ENCODE data around the gene GDPD3.

GDPD3 gene

GRCh38 chr16:30113031-30113710 lies at the start of gene GDPD3:
TSS of gene GDPD3 (minus strand) at chr16:30113537. CDS start at chr16:30113478, 59 bp downstream.
- Histone ChIP-seq H3K4me1 (ENCODE audit: control insufficient read depth in 1 of 2, insufficient read depth in 1 of 2, low read depth in 1 of 2, low read length in 1 of 2) (no peaks in the 10 kb centered on the region), H3K36me3 (peaks cover 98% of the 10 kb centered on the region), H3K4me3 (ENCODE audit: low read depth in 1 of 2, low read length in 1 of 2) (no peak within 1 kb of the TSS), H3K9me3 (no peaks in the 10 kb centered on the region), H3K27me3 (no peaks in the 10 kb centered on the region), H3K27ac (peak within 1 kb of the TSS; percentile 49)
- no peak for TF ChIP-seq CTCF (IDR thresholded peaks at IDR 0.05)

- TF ChIP-seq CTCF (IDR thresholded peaks at IDR 0.05), result no peak
- Histone ChIP-seq H3K4me1 (ENCODE audit: control insufficient read depth in 1 of 2, insufficient read depth in 1 of 2, low read depth in 1 of 2, low read length in 1 of 2) (no peaks in the 10 kb centered on the region), H3K4me3 (ENCODE audit: low read depth in 1 of 2, low read length in 1 of 2) (no peak overlapping the region), H3K27me3 (no peaks in the 10 kb centered on the region), H3K9me3 (no peaks in the 10 kb centered on the region), H3K27ac (no peak overlapping the region), H3K36me3 (no peaks in the 10 kb centered on the region)
Measured at GRCh38 chr16:30157214-30157613, 43.9 kb upstream of the GDPD3 start.

DNA sequence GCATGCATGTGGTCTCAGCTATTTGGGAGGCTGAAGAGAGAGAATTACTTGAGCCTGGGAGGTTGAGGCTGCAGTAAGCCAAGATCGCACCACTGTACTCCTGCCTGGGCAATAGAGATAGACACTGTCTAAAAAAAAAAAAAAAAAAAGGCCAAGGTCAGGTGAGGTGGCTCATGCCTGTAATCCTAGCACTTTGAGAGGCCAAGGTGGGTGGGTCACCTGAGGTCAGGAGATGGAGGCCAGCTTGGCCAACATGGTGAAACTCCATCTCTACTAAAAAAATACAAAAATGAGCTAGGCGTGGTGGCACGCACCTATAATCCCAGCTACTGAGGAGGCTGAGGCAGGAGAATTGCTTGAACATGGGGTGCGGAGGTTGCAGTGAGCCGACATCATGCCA lies 41.9 kb upstream of the GDPD3 start:
- no peaks in the 10 kb centered on the region for H3K27me3 ChIP-seq
- H3K4me1 ChIP-seq (ENCODE audit: control insufficient read depth in 1 of 2, insufficient read depth in 1 of 2, low read depth in 1 of 2, low read length in 1 of 2), result peaks cover 12 to 15% of the 10 kb centered on the region in 2 experiments
- H3K36me3 ChIP-seq, result no peaks in the 10 kb centered on the region
- no peak overlapping the region for H3K4me3 ChIP-seq (ENCODE audit: low read depth in 1 of 2, low read length in 1 of 2)
- no peak overlapping the region for H3K27ac ChIP-seq
- H3K9me3 ChIP-seq, result no peaks in the 10 kb centered on the region
- no peak for TF ChIP-seq CTCF (IDR thresholded peaks at IDR 0.05)

DNA sequence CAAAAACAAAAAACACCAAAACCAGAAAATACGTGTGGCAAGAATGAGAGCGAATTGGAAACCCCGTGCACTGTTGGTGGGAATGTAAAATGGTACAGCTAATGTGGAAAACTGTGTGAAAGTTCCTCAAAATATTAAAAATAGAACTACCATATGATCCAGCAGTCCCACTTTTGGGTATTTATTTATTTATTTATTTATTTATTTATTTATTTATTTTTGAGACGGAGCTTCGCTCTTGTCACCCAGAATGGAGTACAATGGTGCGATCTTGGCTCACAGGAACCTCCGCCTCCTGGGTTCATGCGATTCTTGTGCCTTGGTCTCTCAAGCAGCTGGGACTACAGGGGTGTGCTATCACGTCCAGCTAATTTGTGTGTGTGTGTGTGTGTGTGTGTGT lies 39.2 kb upstream of the GDPD3 start:
- no peak overlapping the region for H3K27ac ChIP-seq
- no peak overlapping the region for H3K4me3 ChIP-seq (ENCODE audit: low read depth in 1 of 2, low read length in 1 of 2)
- H3K9me3 ChIP-seq, result no peaks in the 10 kb centered on the region
- peaks cover 39 to 41% of the 10 kb centered on the region in 2 experiments for H3K4me1 ChIP-seq (ENCODE audit: control insufficient read depth in 1 of 2, insufficient read depth in 1 of 2, low read depth in 1 of 2, low read length in 1 of 2)
- no peaks in the 10 kb centered on the region for H3K27me3 ChIP-seq
- TF ChIP-seq CTCF (IDR thresholded peaks at IDR 0.05), result no peak
- H3K36me3 ChIP-seq, result no peaks in the 10 kb centered on the region

GRCh38 chr16:30151091-30151490 lies 37.8 kb upstream of the GDPD3 start:
- H3K4me1 ChIP-seq (ENCODE audit: control insufficient read depth in 1 of 2, insufficient read depth in 1 of 2, low read depth in 1 of 2, low read length in 1 of 2), result peaks cover 49 to 52% of the 10 kb centered on the region in 2 experiments
- peak overlapping the region; percentile 44 for H3K27ac ChIP-seq
- no peaks in the 10 kb centered on the region for H3K27me3 ChIP-seq
- TF ChIP-seq CTCF (IDR thresholded peaks at IDR 0.05), result no peak
- no peaks in the 10 kb centered on the region for H3K36me3 ChIP-seq
- no peaks in the 10 kb centered on the region for H3K9me3 ChIP-seq
- H3K4me3 ChIP-seq (ENCODE audit: low read depth in 1 of 2, low read length in 1 of 2), result no peak overlapping the region

Measured in neutrophil (primary cell).